ENCODE results near the gene TCF7L2. TPM values are rescaled to one million over a fixed set of nuclear protein-coding genes. Genes with fewer than 3 reads are reported as not detected.

Gene TCF7L2
- total and polyA plus RNA-seq, 9 donors = 14.9 to 77.3 (median 51.5) TPM

DNA sequence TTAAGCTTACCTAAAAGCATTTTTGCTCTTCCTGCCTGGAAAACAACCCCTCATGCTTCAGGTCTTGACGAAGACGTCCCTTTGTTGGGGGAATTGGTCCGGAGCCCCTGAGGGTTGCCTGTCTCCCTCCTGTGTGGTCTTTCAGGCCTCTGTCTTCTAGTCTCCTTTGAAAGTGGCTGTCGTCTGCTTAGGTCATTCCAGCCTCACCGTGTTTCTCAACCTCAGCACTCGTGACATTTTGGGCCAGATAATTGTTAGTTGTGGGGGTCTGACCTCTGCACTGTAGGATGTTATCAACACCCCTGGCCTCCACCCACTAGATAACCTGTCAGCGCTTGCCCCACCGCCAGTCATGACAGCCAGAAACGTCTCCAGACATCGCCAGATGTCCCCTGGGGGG lies 219.1 kb downstream of the TCF7L2 start:
- DNase-seq = no peak
- 78% methylated on average over 3 of the region's 10 CpGs for WGBS (ENCODE audit: insufficient coverage)
- peaks cover 7% of the 10 kb centered on the region for H3K4me1 ChIP-seq (ENCODE audit: control insufficient read depth, insufficient read depth, low read length)

DNA sequence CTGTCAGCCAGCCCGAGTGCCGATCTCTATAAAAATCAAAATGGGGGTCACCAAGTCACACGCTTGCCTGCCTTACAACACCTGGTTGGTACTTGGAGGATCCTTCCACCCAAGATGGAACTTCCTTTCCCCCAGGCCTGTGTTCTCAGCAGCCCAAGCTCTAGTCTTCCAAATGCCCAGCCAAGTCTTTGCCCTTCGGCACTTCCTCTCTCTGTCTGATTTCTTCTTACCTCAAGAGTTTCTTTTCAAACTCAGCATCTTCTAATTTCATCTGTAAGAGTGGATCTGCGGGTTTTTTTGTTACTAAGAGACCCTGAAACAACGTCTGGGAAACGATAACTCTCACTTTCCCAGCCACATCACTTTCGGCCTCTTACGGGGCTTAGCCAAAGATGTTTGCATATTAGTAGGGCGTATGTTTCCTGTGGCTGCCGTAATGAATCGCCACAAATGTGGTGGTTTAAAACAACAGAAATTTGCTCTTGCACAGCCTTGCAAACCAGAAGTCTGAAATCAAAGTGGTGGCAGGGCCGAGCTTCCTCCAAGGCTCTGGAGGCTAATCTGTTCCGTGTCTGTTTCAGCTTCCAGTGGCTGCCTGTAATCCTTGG lies 219.9 kb downstream of the TCF7L2 start:
- H3K9me3 ChIP-seq (replicated peaks; ENCODE audit: control insufficient read depth, low read depth, low read length) = no peaks in the 10 kb centered on the region
- H3K27ac ChIP-seq (ENCODE audit: low read length) = no peak overlapping the region
- 71% methylated on average over 8 of the region's 14 CpGs for WGBS (ENCODE audit: insufficient coverage)
- H3K4me1 ChIP-seq (ENCODE audit: control insufficient read depth, insufficient read depth, low read length) = peaks cover 7% of the 10 kb centered on the region
- H3K27me3 ChIP-seq (ENCODE audit: control insufficient read depth, insufficient read depth, low read length) = no peaks in the 10 kb centered on the region
- H3K36me3 ChIP-seq (ENCODE audit: control insufficient read depth, insufficient read depth, low read length) = peaks cover 18% of the 10 kb centered on the region
- no peak for DNase-seq
- H3K4me3 ChIP-seq (ENCODE audit: low read length) = no peak overlapping the region

More for the DNA sequence above, 219.1 kb downstream of the TCF7L2 start:
- H3K27ac ChIP-seq (ENCODE audit: low read length) = no peak overlapping the region
- peaks cover 25% of the 10 kb centered on the region for H3K36me3 ChIP-seq (ENCODE audit: control insufficient read depth, insufficient read depth, low read length)
- H3K4me3 ChIP-seq (ENCODE audit: low read length) = no peak overlapping the region
- no peaks in the 10 kb centered on the region for H3K9me3 ChIP-seq (replicated peaks; ENCODE audit: control insufficient read depth, low read depth, low read length)
- no peaks in the 10 kb centered on the region for H3K27me3 ChIP-seq (ENCODE audit: control insufficient read depth, insufficient read depth, low read length)

DNA sequence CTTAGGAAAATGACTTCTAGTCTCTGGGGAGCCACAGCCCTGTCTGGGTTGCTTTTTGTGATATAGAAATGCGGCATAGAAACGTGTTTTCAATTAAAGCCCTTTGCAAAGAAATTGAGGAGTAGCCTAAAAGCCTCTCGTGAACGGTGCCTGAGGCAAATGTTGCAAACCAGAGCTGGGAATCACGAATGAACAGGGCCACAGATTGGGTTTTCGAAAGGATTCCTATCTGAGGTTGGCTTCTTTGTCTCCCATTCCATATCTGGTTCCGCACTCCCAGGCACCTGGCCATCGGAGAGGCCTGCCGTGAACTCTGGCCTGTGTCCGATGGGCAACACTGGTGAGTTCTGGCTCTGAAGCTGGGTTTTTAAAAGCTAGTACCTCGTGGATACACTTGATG lies 221.6 kb downstream of the TCF7L2 start:
- Histone ChIP-seq H3K36me3 (ENCODE audit: control insufficient read depth, insufficient read depth, low read length) (peaks cover 9% of the 10 kb centered on the region), H3K27ac (ENCODE audit: low read length) (no peak overlapping the region), H3K27me3 (ENCODE audit: control insufficient read depth, insufficient read depth, low read length) (peaks cover 2% of the 10 kb centered on the region), H3K9me3 (replicated peaks; ENCODE audit: control insufficient read depth, low read depth, low read length) (no peaks in the 10 kb centered on the region), H3K4me3 (ENCODE audit: low read length) (no peak overlapping the region), H3K4me1 (ENCODE audit: control insufficient read depth, insufficient read depth, low read length) (peaks cover 12% of the 10 kb centered on the region)
- no peak for DNase-seq
- WGBS (ENCODE audit: insufficient coverage) = 66% methylated on average over 10 of the region's 11 CpGs

DNA sequence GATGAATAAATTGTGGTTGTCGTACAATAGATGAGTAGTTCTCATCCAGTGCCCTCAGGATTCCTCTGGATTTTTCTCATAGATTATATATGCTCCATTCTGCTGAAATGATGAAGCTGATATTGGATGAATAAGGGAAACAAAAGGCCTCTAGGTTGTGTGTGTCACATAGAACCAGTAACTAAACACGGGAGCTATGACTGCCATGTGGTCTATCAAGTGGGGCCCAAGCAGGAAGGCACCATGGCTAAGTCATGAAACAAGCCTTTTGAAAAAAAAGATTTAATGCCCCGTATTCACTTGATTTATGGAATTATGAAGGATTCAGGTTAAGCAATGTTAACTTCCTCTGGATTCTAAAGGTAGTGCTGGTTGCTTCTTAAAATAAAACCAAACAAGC lies 225.1 kb downstream of the TCF7L2 start:
- Histone ChIP-seq H3K4me1 (ENCODE audit: control insufficient read depth, insufficient read depth, low read length) (peaks cover 16% of the 10 kb centered on the region), H3K36me3 (ENCODE audit: control insufficient read depth, insufficient read depth, low read length) (no peaks in the 10 kb centered on the region), H3K4me3 (ENCODE audit: low read length) (no peak overlapping the region), H3K27me3 (ENCODE audit: control insufficient read depth, insufficient read depth, low read length) (peaks cover 2% of the 10 kb centered on the region), H3K9me3 (replicated peaks; ENCODE audit: control insufficient read depth, low read depth, low read length) (no peaks in the 10 kb centered on the region), H3K27ac (ENCODE audit: low read length) (no peak overlapping the region)
- 75% methylated on average over 1 of the region's 3 CpGs for WGBS (ENCODE audit: insufficient coverage)
- DNase-seq = no peak

DNA sequence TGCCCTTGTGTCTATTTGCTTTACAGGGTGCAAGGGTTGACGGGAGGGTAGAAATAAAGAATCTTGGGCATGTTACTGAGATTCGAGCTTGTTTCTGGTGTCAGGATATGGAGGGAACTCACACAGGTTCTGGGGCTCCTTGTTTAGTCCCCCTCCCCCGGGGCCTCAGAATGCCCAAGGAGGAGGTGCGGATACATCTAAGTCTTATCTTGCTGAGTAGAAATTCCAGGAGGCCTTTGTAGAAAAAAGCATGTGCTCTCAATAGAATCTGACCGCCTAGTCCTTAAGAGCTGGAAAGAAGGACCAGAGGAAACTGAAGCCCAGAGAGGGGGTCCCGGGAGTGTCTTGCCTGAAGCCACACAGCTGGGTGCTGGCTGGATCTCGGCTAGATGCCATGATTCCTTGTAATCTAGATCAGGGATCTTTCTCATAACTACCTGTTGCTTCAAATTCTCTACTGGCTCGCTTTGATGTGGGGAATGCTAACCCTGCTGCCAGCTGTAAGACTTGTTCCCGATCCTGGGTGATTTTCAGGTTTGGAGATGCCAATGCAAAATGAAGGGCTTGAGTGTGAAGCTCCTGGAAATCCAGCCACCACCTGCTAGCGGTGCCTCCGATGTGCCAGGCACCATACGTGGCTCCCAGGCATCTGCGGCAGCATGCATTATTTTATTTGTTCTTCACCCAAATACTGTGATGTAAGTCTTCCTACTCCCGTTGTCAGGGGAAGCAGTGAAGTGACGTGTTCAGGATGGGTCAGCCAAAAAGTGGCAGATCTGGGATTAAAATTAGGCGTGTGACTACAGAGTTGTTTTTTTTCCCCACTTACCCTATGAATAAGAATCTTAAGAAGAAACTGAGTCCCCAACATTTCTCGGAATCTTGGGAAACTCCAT lies 226.0 kb downstream of the TCF7L2 start:
- Histone ChIP-seq H3K27me3 (ENCODE audit: control insufficient read depth, insufficient read depth, low read length) (peaks cover 2% of the 10 kb centered on the region), H3K27ac (ENCODE audit: low read length) (no peak overlapping the region), H3K36me3 (ENCODE audit: control insufficient read depth, insufficient read depth, low read length) (no peaks in the 10 kb centered on the region), H3K4me3 (ENCODE audit: low read length) (no peak overlapping the region), H3K9me3 (replicated peaks; ENCODE audit: control insufficient read depth, low read depth, low read length) (no peaks in the 10 kb centered on the region), H3K4me1 (ENCODE audit: control insufficient read depth, insufficient read depth, low read length) (peaks cover 23% of the 10 kb centered on the region)
- 86% methylated on average over 7 of the region's 17 CpGs for WGBS (ENCODE audit: insufficient coverage)
- no peak for DNase-seq

DNA sequence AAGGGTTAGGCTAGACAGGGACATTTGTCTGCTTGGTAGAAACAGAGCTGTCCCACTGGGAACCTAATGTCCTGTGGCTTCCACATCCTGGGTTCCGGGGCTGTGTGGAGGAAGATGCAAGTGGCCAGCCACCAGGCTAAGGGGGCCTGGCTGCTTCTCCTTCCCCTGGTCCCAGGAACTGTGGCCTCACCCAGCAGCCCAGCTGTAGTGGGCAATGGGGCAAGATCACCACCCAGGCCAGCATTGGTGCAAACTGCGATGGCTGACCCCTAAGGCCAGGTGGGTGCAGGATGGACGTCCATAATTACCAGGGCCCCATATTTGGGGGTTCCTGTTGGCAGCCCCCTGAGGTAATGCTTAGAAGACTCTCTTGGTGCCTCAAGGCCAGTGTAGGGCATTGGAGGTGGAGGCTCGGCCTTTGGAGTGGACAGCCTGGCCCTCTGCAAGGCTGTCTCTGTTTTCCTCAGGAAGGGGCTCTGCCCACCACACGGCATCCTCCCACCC lies 226.7 kb downstream of the TCF7L2 start:
- DNase-seq = no peak
- H3K9me3 ChIP-seq (replicated peaks; ENCODE audit: control insufficient read depth, low read depth, low read length) = no peaks in the 10 kb centered on the region
- H3K27me3 ChIP-seq (ENCODE audit: control insufficient read depth, insufficient read depth, low read length) = peaks cover 2% of the 10 kb centered on the region
- H3K36me3 ChIP-seq (ENCODE audit: control insufficient read depth, insufficient read depth, low read length) = no peaks in the 10 kb centered on the region
- H3K4me3 ChIP-seq (ENCODE audit: low read length) = no peak overlapping the region
- H3K4me1 ChIP-seq (ENCODE audit: control insufficient read depth, insufficient read depth, low read length) = peaks cover 23% of the 10 kb centered on the region
- 65% methylated on average over 4 of the region's 5 CpGs for WGBS (ENCODE audit: insufficient coverage)
- no peak overlapping the region for H3K27ac ChIP-seq (ENCODE audit: low read length)

DNA sequence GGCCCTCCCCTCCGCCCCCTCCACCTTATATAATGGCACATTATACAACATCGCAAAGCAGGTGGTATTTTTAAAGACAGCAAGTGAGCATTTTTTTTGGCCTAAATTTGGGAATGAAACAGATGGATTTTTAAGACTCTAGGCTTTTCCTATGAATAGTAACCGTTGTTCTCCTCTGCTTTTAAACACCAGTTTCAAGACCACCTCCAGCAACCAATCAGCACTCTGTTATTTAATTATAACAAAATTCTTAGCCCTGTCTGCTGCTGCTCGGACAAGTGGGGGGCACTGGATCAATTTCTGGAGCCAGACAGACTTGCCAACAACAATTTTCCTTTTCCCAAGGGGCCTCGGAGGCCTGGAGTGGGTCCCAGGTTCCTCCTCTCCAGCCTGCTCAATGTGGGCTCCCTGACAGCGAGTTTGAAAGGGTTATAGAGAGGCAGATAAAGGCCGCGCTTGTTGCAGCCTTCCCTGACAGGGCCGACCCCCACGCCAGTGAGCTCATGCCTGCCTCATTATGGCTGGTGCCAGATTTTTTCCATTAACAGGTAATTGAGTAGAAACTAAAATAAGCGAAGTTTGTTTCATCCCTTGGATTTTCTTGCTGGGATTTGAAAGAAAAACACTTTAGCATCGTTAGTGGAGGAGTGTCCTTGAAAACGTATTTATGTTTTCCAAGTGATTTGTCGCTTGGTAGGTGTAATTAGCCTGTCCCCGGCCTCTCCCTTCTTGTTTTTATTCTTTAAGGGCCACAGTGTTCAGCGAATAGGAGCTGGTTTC lies 227.3 kb downstream of the TCF7L2 start:
- Histone ChIP-seq H3K4me3 (ENCODE audit: low read length) (no peak overlapping the region), H3K4me1 (ENCODE audit: control insufficient read depth, insufficient read depth, low read length) (peaks cover 23% of the 10 kb centered on the region), H3K9me3 (replicated peaks; ENCODE audit: control insufficient read depth, low read depth, low read length) (no peaks in the 10 kb centered on the region), H3K27me3 (ENCODE audit: control insufficient read depth, insufficient read depth, low read length) (peaks cover 2% of the 10 kb centered on the region), H3K36me3 (ENCODE audit: control insufficient read depth, insufficient read depth, low read length) (no peaks in the 10 kb centered on the region), H3K27ac (ENCODE audit: low read length) (no peak overlapping the region)
- DNase-seq = no peak
- WGBS (ENCODE audit: insufficient coverage) = 28% methylated on average over 7 of the region's 16 CpGs

DNA sequence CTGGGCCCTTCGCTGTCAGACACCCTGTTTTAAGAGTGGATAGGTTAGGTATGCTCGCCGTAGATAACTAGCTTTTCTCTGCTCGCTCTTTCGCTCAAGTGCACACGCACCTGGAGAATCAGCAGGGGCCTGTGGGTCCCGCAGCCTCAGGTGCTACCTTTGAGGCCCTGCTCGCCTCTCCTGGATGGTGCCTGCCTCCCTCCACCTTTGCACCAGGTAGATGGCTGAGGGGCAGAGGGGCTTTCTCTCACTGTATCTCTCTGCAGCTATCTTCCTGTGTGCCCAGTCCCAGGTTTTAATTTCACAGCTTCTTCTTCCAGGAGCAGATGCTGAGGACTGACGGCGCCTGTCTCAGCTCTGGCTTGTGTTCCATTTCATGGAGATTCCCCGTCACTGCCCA lies 227.9 kb downstream of the TCF7L2 start:
- no peak overlapping the region for H3K4me3 ChIP-seq (ENCODE audit: low read length)
- peaks cover 2% of the 10 kb centered on the region for H3K27me3 ChIP-seq (ENCODE audit: control insufficient read depth, insufficient read depth, low read length)
- no peak for DNase-seq
- WGBS (ENCODE audit: insufficient coverage) = 88% methylated on average over 9 of the region's 11 CpGs
- no peaks in the 10 kb centered on the region for H3K36me3 ChIP-seq (ENCODE audit: control insufficient read depth, insufficient read depth, low read length)
- H3K9me3 ChIP-seq (replicated peaks; ENCODE audit: control insufficient read depth, low read depth, low read length) = no peaks in the 10 kb centered on the region
- H3K4me1 ChIP-seq (ENCODE audit: control insufficient read depth, insufficient read depth, low read length) = peaks cover 23% of the 10 kb centered on the region
- no peak overlapping the region for H3K27ac ChIP-seq (ENCODE audit: low read length)

DNA sequence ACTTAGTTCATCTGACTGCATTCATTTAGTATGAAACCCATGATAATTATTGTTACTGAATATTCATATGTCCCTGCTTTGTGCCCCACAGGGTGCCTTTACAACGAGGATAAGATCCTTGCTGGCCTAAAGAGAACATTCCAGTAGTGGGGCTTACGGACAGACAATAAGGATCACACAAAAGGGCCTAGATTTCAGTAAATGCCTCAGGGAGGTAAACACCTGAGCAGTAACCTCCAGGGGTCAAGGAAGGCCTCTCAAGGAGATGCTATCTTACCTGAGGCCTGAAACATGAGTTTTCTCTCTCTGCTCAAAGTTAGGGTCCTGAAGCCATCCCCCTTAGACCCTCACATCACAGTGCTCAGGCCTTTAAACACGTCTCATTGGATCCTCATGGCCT lies 228.7 kb downstream of the TCF7L2 start:
- peaks cover 2% of the 10 kb centered on the region for H3K27me3 ChIP-seq (ENCODE audit: control insufficient read depth, insufficient read depth, low read length)
- 51% methylated on average over 2 of the region's 3 CpGs for WGBS (ENCODE audit: insufficient coverage)
- H3K4me3 ChIP-seq (ENCODE audit: low read length) = no peak overlapping the region
- H3K4me1 ChIP-seq (ENCODE audit: control insufficient read depth, insufficient read depth, low read length) = peaks cover 23% of the 10 kb centered on the region
- no peak overlapping the region for H3K27ac ChIP-seq (ENCODE audit: low read length)
- H3K9me3 ChIP-seq (replicated peaks; ENCODE audit: control insufficient read depth, low read depth, low read length) = no peaks in the 10 kb centered on the region
- no peaks in the 10 kb centered on the region for H3K36me3 ChIP-seq (ENCODE audit: control insufficient read depth, insufficient read depth, low read length)
- no peak for DNase-seq

DNA sequence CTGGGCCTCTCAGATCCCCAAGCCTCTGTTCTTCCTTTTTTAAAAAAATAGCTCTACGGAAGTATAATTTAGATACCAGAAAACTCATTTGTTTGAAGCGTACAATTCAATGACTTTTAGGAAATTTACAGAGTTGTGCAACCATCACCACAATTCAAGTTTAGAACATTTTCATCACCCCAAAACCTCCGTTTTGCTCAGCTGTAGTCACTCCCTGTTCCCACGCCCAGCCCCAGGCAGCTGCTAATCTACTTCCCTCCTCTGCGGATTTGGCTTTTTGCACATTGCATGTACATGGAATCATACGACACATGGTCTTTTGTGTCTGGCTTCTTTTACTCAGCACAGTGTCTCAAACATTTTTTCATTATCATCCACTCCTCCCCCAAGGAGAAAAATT lies 229.2 kb downstream of the TCF7L2 start:
- Histone ChIP-seq H3K36me3 (ENCODE audit: control insufficient read depth, insufficient read depth, low read length) (no peaks in the 10 kb centered on the region), H3K27ac (ENCODE audit: low read length) (no peak overlapping the region), H3K4me1 (ENCODE audit: control insufficient read depth, insufficient read depth, low read length) (peaks cover 23% of the 10 kb centered on the region), H3K4me3 (ENCODE audit: low read length) (no peak overlapping the region), H3K27me3 (ENCODE audit: control insufficient read depth, insufficient read depth, low read length) (peaks cover 2% of the 10 kb centered on the region), H3K9me3 (replicated peaks; ENCODE audit: control insufficient read depth, low read depth, low read length) (no peaks in the 10 kb centered on the region)
- WGBS (ENCODE audit: insufficient coverage) = 52% methylated on average over 3 of the region's 6 CpGs
- DNase-seq = no peak

Data from muscle of leg (tissue), 11 donors.